Effector memory CD4-positive, alpha-beta T cell (primary cell): ENCODE measurements around the gene GRIK2.

ENCODE experiments used
- DNase-seq, 3 donors: peaks; one replicate each; pipeline ENCODE4 v3.0.0-alpha.2; 2020
- H3K27ac ChIP-seq: 2 replicates; pipeline ENCODE4 v1.7.0; 2013; ENCODE audit warnings: mild to moderate bottlenecking, low read length, moderate library complexity; ENCODE audit not compliant: insufficient read depth, poor library complexity, severe bottlenecking
- H3K27me3 ChIP-seq: replicated peaks from 2 replicates; pipeline ENCODE4 v1.7.0; 2013; ENCODE audit warnings: mild to moderate bottlenecking, low read length; ENCODE audit not compliant: insufficient read depth, control insufficient read depth, poor library complexity, severe bottlenecking
- H3K36me3 ChIP-seq: 2 replicates; pipeline ENCODE4 v1.7.0; 2013; ENCODE audit warnings: mild to moderate bottlenecking, low read length, moderate library complexity; ENCODE audit not compliant: control insufficient read depth, insufficient read depth
- H3K4me1 ChIP-seq: 2 replicates; pipeline ENCODE4 v1.7.0; 2013; ENCODE audit warnings: low read length, mild to moderate bottlenecking; ENCODE audit not compliant: control insufficient read depth, insufficient read depth, poor library complexity, severe bottlenecking
- H3K4me3 ChIP-seq: 2 replicates; pipeline ENCODE4 v1.7.0; 2013; ENCODE audit warnings: low read length, low read depth, mild to moderate bottlenecking; ENCODE audit not compliant: insufficient read depth, poor library complexity, severe bottlenecking
- H3K9me3 ChIP-seq: 2 replicates; pipeline ENCODE4 v1.7.0; 2013; ENCODE audit warnings: mild to moderate bottlenecking, low read length, moderate library complexity; ENCODE audit not compliant: control insufficient read depth

Gene GRIK2

GRCh38 chr6:101482606-101483005 lies 89.1 kb downstream of the GRIK2 start:
- Histone ChIP-seq H3K36me3 (no peaks in the 10 kb centered on the region), H3K4me1 (no peaks in the 10 kb centered on the region), H3K27ac (no peak overlapping the region), H3K9me3 (no peaks in the 10 kb centered on the region), H3K4me3 (no peak overlapping the region), H3K27me3 (no peaks in the 10 kb centered on the region)
- DNase-seq, result no peak

GRCh38 chr6:101484781-101485180 lies 91.3 kb downstream of the GRIK2 start:
- H3K36me3 ChIP-seq, result no peaks in the 10 kb centered on the region
- no peak overlapping the region for H3K4me3 ChIP-seq
- no peak for DNase-seq
- H3K27me3 ChIP-seq, result no peaks in the 10 kb centered on the region
- no peaks in the 10 kb centered on the region for H3K9me3 ChIP-seq
- H3K4me1 ChIP-seq, result no peaks in the 10 kb centered on the region
- no peak overlapping the region for H3K27ac ChIP-seq

GRCh38 chr6:101486124-101486523 lies 92.6 kb downstream of the GRIK2 start:
- H3K27ac ChIP-seq, result no peak overlapping the region
- H3K27me3 ChIP-seq, result no peaks in the 10 kb centered on the region
- no peak overlapping the region for H3K4me3 ChIP-seq
- no peaks in the 10 kb centered on the region for H3K4me1 ChIP-seq
- DNase-seq, result no peak
- H3K9me3 ChIP-seq, result no peaks in the 10 kb centered on the region
- no peaks in the 10 kb centered on the region for H3K36me3 ChIP-seq

- no peak overlapping the region for H3K27ac ChIP-seq
- no peaks in the 10 kb centered on the region for H3K36me3 ChIP-seq
Measured at GRCh38 chr6:101486726-101487125, 93.2 kb downstream of the GRIK2 start.

GRCh38 chr6:101489456-101489855 lies 95.9 kb downstream of the GRIK2 start:
- Histone ChIP-seq H3K36me3 (no peaks in the 10 kb centered on the region), H3K4me1 (no peaks in the 10 kb centered on the region), H3K27me3 (no peaks in the 10 kb centered on the region), H3K27ac (no peak overlapping the region), H3K4me3 (no peak overlapping the region), H3K9me3 (no peaks in the 10 kb centered on the region)
- DNase-seq, result no peak

More at GRCh38 chr6:101486726-101487125, 93.2 kb downstream of the GRIK2 start:
- DNase-seq, result no peak
- Histone ChIP-seq H3K9me3 (no peaks in the 10 kb centered on the region), H3K4me3 (no peak overlapping the region), H3K4me1 (no peaks in the 10 kb centered on the region), H3K27me3 (no peaks in the 10 kb centered on the region)

GRCh38 chr6:101490857-101491256 lies 97.3 kb downstream of the GRIK2 start:
- DNase-seq, result no peak
- Histone ChIP-seq H3K4me3 (no peak overlapping the region), H3K9me3 (no peaks in the 10 kb centered on the region), H3K4me1 (no peaks in the 10 kb centered on the region), H3K27ac (no peak overlapping the region), H3K27me3 (no peaks in the 10 kb centered on the region), H3K36me3 (no peaks in the 10 kb centered on the region)

- Histone ChIP-seq H3K4me3 (no peak overlapping the region), H3K27me3 (no peaks in the 10 kb centered on the region), H3K9me3 (no peaks in the 10 kb centered on the region), H3K4me1 (no peaks in the 10 kb centered on the region), H3K27ac (no peak overlapping the region), H3K36me3 (no peaks in the 10 kb centered on the region)
- no peak for DNase-seq
Measured at GRCh38 chr6:101502818-101503217, 109.3 kb downstream of the GRIK2 start.

- no peak overlapping the region for H3K27ac ChIP-seq
- H3K36me3 ChIP-seq, result no peaks in the 10 kb centered on the region
- no peak overlapping the region for H3K4me3 ChIP-seq
- no peak for DNase-seq
- no peaks in the 10 kb centered on the region for H3K9me3 ChIP-seq
- H3K27me3 ChIP-seq, result no peaks in the 10 kb centered on the region
- H3K4me1 ChIP-seq, result no peaks in the 10 kb centered on the region
Measured at GRCh38 chr6:101509536-101509935, 116.0 kb downstream of the GRIK2 start.

GRCh38 chr6:101513181-101513580 lies 119.7 kb downstream of the GRIK2 start:
- Histone ChIP-seq H3K4me1 (no peaks in the 10 kb centered on the region), H3K9me3 (no peaks in the 10 kb centered on the region), H3K36me3 (no peaks in the 10 kb centered on the region), H3K27ac (no peak overlapping the region), H3K27me3 (no peaks in the 10 kb centered on the region), H3K4me3 (no peak overlapping the region)
- DNase-seq, result no peak

GRCh38 chr6:101516578-101516977 lies 123.1 kb downstream of the GRIK2 start:
- Histone ChIP-seq H3K27me3 (no peaks in the 10 kb centered on the region), H3K4me3 (no peak overlapping the region), H3K27ac (no peak overlapping the region), H3K9me3 (no peaks in the 10 kb centered on the region), H3K36me3 (no peaks in the 10 kb centered on the region), H3K4me1 (no peaks in the 10 kb centered on the region)
- no peak for DNase-seq

- Histone ChIP-seq H3K27ac (no peak overlapping the region), H3K4me1 (no peaks in the 10 kb centered on the region), H3K9me3 (no peaks in the 10 kb centered on the region)
Measured at GRCh38 chr6:101517632-101518031, 124.1 kb downstream of the GRIK2 start.

More at GRCh38 chr6:101517632-101518031, 124.1 kb downstream of the GRIK2 start:
- Histone ChIP-seq H3K36me3 (no peaks in the 10 kb centered on the region), H3K4me3 (no peak overlapping the region), H3K27me3 (no peaks in the 10 kb centered on the region)
- no peak for DNase-seq
